HG03439 (cell line): ENCODE results near the gene RTN4RL1.
"Not testable (repeated sequence)": the region's sequence is repeated elsewhere in the genome, so short reads cannot be mapped to it uniquely, and the experiment has no call there.

Experiments
- ATAC-seq: cut with Tn5 transposase; IDR thresholded peaks from one replicate; pipeline ENCODE4 v1.9.1; 2021; ENCODE audit warnings: mild to moderate bottlenecking, moderate library complexity; ENCODE audit not compliant: unreplicated experiment

RTN4RL1 gene

GRCh38 chr17:2027528-2028233 is 2.5 kb upstream of the RTN4RL1 start:
- no peak for ATAC-seq

DNA sequence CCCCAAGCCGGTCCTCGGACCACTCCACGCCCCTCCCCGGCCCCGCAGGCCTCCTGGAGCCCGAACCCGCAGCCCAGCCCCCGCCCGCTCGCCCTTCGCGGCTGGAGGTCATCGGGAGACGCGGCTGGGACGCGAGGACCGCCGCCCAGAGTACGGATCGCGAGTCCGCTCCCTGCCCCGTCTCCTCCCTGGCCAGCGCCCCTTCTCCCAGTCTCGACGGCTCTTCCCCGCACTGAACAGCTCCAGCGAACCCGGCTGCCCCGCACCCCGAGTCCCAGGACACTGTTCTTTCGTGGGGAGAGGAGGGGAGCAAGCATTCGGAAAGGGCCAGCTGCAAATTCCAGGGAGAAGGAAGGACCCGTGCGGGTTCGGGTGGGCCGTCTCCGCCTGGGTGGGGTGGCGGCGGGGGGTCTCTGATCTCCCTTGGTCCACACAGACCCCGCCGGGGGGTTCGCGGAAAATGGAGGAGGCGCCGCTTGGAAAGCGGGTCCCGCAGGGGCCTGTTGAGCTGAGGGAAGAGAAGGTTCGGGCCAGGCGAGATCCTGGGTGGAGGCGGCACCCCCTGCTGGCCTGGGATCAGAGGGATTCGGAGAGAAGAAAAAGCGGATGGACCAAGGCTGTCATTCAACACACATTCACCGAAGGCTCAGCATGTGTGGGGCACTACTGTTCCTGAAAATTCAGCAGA is 632 bp upstream of the RTN4RL1 start:
- ATAC-seq, result no peak

- ATAC-seq, result no peak
These were observed 438 bp downstream of the RTN4RL1 start for GRCh38 chr17:2024572-2025219.

- no peak for ATAC-seq
These were observed 1.2 kb downstream of the RTN4RL1 start for GRCh38 chr17:2023692-2024571.

DNA sequence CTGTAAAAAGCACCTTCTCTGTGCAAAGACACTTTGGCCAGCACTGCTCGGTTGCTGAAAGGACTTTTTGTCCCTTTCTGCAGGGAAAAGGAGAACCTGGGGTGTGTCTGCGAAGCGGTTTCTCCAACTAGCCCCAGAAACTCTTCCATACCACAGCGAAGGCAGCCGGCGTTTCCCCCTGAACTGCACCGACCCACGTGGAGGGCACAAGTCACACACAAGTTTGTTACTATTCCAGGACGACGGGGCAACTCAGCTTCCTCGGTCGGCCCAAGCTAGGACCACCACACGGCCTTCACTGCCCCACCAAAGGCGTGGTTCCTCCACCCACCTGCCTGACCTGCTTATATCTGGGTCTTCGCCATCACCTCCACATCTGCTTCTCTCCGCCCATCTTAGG is 1.9 kb downstream of the RTN4RL1 start:
- no peak for ATAC-seq

DNA sequence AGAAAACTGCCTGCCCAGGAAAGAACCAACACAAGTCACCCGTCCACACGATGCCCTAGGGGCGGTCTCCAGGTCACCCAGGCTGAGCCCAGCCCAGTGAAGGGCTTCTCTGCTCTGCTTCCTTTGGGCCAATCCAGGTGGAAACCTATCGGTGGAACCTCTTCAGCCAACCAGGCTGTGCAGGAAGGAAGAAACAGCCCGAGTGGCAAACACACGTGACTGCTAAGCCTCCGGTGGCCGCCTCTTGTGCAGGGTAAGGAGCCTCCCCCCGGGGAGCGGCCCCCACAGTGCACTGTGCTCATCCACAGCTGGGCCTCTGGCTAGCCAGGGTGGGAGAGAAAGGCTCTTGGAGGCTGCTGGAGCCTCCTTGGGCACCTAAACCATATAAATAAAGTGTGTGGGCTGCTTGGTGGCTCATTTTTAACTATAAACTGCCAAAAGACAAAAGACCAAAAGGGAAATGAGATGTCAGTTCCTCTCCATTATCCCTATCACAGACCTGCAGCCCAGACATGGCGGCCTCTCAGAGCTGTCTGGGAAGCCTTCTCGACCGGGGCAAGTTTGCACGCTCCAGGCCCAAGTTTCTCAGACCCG is 2.4 kb downstream of the RTN4RL1 start:
- ATAC-seq, result no peak

- ATAC-seq, result no peak
These were observed 4.4 kb downstream of the RTN4RL1 start for GRCh38 chr17:2020721-2021120.

GRCh38 chr17:2019723-2020122 is 5.4 kb downstream of the RTN4RL1 start:
- ATAC-seq, result no peak

GRCh38 chr17:2018716-2019510 is 6.2 kb downstream of the RTN4RL1 start:
- no peak for ATAC-seq

GRCh38 chr17:2017274-2017941 is 7.7 kb downstream of the RTN4RL1 start:
- no peak for ATAC-seq

DNA sequence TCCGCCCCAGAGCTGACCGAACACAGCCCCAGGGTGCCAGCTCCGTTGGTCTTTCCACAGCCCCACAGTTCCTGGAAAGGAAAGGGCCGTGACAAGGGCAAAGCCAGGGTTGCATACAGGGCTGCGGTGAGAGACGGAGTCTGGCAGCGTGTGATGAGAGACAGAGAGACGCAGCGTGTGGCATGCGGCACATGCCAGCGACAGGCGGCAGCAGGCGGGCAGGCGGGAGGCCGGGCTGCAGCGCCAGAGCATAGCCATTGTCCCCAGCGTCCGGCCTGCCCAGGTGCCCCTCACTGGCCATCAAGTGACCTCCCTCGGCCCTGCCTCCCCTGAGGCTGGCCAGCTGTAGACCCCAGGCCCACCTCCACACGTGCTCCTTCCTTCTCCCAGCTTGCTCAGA is 8.6 kb downstream of the RTN4RL1 start:
- no peak for ATAC-seq

DNA sequence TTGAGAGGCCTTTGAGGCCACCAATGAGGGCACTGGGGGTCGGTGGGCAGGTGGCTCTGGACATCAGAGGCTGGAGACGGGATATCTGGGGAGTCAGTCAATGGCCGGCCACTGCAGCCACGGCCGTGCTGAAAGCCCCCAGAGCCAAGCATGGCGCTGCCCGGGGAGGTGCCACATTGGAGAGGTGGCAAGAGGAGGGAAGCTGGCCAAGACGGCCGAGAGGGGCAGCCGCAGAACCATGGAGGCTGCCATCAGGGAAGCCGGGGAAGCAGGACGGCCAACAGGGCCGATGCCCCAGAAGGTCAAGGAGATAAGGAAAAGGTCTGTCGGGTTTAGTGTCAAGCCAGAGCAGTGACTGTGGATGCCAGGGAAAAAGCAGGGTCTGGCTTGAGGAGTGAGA is 9.8 kb downstream of the RTN4RL1 start:
- no peak for ATAC-seq

GRCh38 chr17:2013994-2014317 is 11.2 kb downstream of the RTN4RL1 start:
- ATAC-seq, result no peak

- not testable (repeated sequence) for ATAC-seq
These were observed 11.7 kb downstream of the RTN4RL1 start for GRCh38 chr17:2013220-2013993.

DNA sequence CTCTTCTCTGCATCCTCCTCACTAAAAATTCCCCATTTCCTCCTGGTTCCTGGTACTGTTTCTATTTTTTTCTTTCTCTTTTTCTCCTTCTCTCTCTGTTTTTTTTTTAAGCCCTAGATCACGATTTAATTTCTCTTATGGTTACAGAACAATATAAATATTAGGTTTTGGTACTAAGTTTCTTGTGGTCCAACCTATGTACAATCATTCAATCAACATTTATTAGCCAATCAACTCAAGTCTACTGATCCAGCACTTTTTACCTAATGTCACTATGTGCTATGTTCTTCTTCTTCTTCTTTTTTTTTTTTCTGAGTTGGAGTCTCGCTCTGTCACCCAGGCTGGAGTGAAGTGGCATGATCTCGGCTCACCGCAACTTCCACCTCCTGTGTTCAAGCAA is 12.6 kb downstream of the RTN4RL1 start:
- no peak for ATAC-seq

DNA sequence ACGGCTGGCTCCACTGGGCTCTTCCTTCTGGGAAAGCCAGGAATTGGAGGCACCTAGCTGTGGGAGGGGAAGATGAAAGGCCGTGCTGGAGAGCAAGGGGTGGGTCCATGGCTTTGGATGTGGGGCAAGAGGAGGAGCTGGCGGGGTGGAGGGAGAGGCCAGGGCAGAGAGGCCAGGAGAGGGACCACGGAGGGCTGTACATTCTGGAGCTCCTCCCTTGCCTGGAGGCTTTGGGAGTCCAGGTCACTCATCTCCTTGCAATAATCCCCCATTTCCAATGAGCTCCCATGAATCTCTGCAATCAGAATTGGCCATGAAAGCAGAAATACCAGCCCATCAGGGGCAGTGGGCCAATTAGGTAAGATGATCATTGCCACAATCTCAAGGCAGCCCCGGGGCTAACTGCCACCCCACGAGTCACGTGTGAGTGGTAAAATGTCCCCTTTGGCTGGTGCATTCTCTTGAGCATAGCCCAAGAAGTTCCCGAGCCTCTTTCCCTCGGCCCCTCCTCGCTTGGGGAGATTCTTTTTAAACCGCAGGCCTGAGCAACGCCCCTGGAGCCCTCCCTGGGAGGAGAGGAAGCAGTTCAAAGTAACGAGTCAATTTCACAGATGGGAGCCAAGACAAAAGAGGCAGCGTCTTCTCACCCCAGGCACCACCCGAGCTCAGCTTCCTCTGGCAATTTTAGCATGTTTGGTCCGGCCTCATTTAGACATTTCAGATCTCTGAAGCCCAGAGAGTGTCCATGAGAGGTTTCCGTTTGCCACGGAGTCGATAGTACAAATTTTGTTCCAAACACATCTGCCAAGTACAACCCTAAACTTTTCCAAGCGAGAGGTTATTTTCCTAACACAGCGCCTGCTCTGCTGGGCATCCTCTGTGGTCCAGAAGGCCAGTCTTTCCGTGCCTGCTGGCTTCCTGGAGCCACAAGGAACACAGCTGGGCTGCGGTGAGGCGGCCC is 13.4 kb downstream of the RTN4RL1 start:
- ATAC-seq, result no peak

GRCh38 chr17:2009737-2010136 is 15.4 kb downstream of the RTN4RL1 start:
- ATAC-seq, result no peak
